ENCODE measurements around the gene SELENBP1.
A peak's percentile ranks its signal among the peaks of the same experiment; 100 is the strongest.
"Not testable (repeated sequence)": the region's sequence is repeated elsewhere in the genome, so short reads cannot be mapped to it uniquely, and the experiment has no call there.

SELENBP1 gene

GRCh38 chr1:151373196-151373595 lies 691 bp upstream of the SELENBP1 start:
- DNase-seq = no peak

- DNase-seq = no peak
These were observed 991 bp downstream of the SELENBP1 start for GRCh38 chr1:151371370-151372057.

- no peak for DNase-seq
These were observed 2.1 kb downstream of the SELENBP1 start for GRCh38 chr1:151370211-151370911.

- DNase-seq = no peak
These were observed 2.9 kb downstream of the SELENBP1 start for GRCh38 chr1:151369621-151370048.

GRCh38 chr1:151369302-151369610 lies 3.2 kb downstream of the SELENBP1 start:
- no peak for DNase-seq

GRCh38 chr1:151368393-151369301 lies 3.9 kb downstream of the SELENBP1 start:
- no peak for DNase-seq

GRCh38 chr1:151367658-151368392 lies 4.7 kb downstream of the SELENBP1 start:
- DNase-seq = no peak

- DNase-seq = no peak
These were observed 7.5 kb downstream of the SELENBP1 start for GRCh38 chr1:151364996-151365395.

- DNase-seq = no peak
These were observed 10.0 kb downstream of the SELENBP1 start for GRCh38 chr1:151362308-151363155.

GRCh38 chr1:151361883-151362282 lies 10.6 kb downstream of the SELENBP1 start:
- DNase-seq = no peak

- no peak for DNase-seq
These were observed 15.8 kb downstream of the SELENBP1 start for GRCh38 chr1:151356696-151357095.

GRCh38 chr1:151352021-151352718 lies 20.3 kb downstream of the SELENBP1 start:
- DNase-seq = no peak

- DNase-seq = not testable (repeated sequence)
These were observed 22.2 kb downstream of the SELENBP1 start for GRCh38 chr1:151350323-151350722.

- DNase-seq = no peak
These were observed 24.8 kb downstream of the SELENBP1 start for GRCh38 chr1:151347523-151348246.

- DNase-seq = peak; percentile 98
These were observed 25.6 kb downstream of the SELENBP1 start, which contains the start of gene RFX5 for GRCh38 chr1:151346769-151347522. TSS of gene RFX5 (minus strand) at chr1:151347252. CDS start at chr1:151346320, 932 bp downstream.

GRCh38 chr1:151346082-151346768 lies 26.3 kb downstream of the SELENBP1 start:
- no peak for DNase-seq

- DNase-seq = no peak
These were observed 28.2 kb downstream of the SELENBP1 start for GRCh38 chr1:151344291-151344690.

GRCh38 chr1:151343587-151343986 lies 28.9 kb downstream of the SELENBP1 start:
- no peak for DNase-seq

GRCh38 chr1:151342569-151342968 lies 29.9 kb downstream of the SELENBP1 start:
- DNase-seq = no peak

Data from NCI-H1048 (cell line).